GM19240 (cell line): ENCODE measurements around the gene STX11.
"Not testable (repeated sequence)": the region's sequence is repeated elsewhere in the genome, so short reads cannot be mapped to it uniquely, and the experiment has no call there.

ENCODE experiments used
- DNase-seq: peaks from one replicate; pipeline ENCODE4 v3.0.0; 2011; ENCODE audit warnings: low spot score; ENCODE audit not compliant: insufficient read length

Gene STX11

DNA sequence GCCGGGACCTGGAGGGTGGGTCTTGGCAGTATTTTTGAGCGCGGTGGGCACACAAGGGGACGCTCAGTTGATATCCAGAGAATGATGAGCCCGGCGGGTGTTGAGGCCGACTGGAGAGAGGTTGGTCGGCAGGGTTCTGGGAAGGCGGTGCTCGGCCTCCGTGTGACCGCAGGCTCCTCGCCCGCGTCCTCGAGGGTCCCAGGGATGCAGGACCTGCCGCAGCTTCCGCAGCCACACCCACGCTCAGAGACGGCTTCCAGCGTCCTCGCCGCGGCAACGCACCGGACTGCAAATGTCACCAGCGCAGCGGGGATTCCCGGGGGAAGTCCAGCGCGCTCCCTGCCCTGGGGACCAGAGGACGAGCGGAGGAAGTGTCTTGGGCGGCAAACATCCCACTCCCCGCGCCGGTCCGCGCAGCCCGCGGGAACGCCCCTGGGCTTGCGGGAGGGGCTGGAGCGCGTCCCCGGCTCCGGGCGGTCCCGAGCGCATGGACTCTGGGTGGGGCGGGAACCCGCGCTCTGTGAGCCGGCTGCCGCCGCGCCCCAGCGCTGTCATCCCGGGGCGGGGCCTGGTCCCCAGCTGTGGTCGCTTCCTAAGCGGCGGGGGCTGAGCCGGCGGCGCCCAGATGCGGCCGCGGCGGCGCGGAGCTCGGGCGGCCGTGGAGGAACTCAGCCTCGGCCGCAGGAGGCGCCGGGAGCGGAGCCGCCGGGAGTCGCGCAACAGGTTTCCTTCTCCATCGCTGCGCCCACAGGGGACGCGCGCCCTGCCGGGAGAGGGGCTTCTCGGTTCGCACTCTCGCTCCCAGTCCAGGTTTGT is at the start of gene STX11:
Gene STX11 (plus strand): TSS at position 624 of the 816 bp plus-strand sequence. CDS start 36,111 bp downstream, outside the sequence.
- DNase-seq = no peak

DNA sequence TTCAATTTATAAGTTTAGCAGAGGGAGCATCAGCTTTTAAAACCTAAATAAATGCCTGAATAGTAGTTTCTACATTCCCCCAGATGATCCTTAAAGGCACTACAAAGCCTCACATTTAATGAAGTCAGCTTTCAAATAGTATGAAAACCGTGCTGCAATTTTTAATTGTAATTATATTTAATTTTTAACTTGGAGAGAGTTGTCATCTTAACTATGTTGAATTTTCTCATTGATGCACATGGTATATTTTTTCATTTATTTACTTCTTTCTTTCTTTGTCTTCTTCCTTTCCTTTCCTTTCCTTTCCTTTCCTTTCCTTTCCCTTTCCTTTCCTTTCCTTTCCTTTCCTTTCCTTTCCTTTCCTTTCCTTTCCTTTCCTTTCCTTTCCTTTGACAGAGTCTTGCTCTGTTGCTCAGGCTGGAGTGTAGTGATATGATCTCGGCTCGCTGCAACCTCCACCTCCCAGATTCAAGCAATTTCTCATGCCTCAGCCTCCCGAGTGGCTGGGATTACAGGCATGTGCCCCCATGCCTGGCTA is 47.2 kb upstream of the STX11 start:
- DNase-seq = no peak

DNA sequence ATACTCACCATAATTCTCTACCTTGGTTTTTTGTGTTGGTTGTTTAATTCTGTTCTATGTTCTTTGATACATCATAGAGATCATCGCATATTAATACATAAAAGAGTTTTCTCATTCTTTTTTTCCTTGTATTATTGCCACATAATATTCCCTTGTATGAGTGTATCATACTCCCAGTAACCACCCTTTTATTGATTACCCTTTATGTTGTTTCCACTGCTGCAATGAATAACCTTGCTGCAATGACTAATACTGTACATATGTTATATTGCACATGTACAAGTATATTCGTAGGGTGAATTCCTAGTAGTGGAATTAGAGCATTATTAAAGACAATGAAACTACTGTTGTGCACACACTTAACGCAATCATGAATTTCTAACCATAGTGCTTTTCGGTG is 45.8 kb upstream of the STX11 start:
- DNase-seq = no peak

DNA sequence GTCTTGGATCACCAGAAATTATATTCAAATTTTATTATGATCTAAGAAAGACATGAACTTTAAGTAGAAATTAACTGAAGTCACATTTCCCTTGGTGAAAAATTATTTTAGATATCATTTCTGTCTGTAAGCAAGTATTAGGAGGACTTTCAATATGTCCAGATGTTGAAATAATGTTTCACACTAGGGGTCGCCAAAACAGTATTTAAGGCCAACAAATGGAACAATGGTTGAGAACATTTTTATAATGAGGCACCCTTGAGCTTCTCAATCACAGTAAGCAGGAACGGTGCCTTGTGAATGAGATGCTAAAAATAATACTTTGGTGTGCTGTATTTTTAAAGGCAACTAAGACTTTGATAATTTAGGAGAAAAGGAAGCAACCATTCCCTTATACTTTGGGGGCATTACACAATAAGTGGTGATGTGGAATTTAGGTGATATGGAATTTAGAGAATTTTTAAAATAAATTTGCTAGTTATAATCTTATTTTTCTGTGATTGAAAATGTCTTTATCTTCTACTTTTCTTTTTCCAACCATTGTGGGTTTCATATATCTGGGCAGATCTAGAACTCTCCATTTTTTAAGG is 45.3 kb upstream of the STX11 start:
- peak; percentile 31 for DNase-seq

DNA sequence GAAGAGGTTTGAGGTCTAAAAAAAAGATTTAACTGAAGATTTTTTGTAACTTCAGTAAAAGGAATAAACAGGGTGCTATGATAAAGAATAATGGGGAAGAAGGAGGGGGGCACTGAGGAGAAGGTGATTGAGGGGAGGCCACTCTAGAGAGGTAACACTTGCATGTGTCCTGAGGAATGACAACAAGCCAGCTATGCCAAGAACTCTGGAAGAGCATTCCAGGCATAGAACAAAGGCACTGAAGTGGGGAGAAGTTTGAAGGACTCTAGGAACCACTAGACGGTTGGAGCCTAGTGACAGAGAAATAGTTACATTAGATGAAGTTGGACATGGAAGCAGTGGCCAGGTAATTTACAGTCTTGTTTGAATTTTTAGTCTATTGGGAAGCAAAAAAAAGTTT is 44.1 kb upstream of the STX11 start:
- DNase-seq = no peak

DNA sequence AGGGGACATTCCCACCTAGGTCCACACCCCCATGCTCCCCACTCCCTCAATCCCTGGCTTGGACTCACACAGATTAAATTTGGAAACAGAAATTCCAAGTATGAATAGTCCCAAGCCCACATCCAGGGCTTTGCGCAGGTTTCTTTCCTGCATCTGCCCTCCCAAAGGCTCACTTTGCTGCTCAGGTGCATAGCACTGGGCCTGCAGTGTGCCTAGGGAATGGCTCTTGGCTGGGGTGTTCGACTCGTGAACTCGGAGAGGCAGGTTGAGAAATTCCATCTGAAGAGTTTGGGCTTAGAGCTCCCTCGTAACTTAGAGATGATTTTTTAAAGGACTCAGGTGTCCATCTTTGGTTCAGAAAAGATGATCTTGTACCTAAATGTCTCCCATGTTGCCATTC is 40.1 kb upstream of the STX11 start:
- no peak for DNase-seq

DNA sequence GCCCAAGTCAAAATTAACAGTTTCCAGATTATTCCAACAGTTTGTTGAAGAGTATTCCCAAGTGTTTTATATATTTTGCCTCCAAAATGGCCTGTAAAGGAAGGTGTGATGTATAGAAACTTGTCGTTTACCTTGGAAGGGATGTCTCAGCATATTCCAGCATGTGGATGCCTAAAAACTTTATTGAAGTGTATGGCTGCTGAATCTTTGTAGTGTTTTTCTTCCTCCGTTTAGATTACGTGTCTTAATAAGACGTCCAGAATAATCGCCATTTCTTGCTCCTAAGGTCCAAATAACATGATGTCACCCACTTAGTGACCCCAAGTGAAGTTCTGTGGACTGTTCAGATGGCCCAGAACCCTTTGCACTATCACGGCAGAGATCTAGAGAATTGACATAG is 37.0 kb upstream of the STX11 start:
- no peak for DNase-seq

DNA sequence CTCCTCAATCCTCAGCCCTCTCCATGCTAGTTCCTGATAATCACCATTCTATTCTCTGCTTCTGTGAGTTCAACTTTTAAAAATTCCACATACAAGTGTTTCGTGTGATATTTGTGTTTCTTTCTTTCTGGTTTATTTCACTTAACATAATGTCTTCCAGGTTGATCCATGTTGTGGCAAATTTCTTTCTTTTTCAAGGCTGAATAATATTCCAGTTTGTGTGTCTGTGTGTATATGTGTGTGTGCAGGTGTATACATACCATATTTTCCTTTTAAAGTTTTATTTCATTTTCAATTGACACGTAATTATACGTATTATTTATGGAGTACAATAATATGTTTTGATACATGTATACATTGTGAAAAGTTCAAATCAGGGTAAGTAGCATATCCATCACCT is 35.1 kb upstream of the STX11 start:
- no peak for DNase-seq

DNA sequence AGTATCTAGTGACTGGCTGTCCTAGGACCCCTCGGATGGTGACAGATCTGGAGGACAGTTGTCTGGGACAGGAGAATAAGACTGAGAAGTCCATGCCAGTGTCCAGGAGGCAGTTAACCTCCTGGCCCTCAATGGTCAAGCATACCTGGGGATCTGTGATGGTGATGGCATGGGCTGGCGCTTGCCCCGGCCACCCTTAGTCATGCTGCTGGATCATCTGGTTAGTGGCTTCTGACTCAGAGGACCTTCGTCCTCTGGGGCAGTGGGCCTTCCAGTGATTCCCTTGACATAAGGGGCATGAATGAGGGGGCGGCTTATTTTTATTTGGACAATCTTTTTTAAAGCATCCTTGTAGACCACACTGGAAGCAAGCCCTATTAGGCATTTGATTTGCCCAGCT is 30.9 kb upstream of the STX11 start:
- DNase-seq = no peak

DNA sequence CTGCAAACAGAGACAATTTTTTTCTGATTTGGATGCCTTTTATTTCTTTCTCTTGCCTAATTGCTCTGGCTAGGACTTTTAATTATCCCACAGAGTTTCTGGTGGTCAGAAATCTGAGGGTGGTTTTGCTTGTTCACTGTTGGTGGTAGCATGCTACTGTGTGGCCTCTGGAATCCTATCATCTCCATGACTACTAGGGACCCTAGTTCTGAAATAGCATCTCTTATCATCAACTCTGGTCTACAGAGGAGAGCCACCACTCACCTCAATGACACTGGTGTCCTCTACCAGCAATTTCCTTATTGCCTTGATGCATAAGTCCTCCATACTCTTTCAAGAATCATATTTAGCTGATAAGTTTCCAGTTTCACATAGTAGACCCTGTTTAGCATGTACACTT is 27.5 kb upstream of the STX11 start:
- no peak for DNase-seq

DNA sequence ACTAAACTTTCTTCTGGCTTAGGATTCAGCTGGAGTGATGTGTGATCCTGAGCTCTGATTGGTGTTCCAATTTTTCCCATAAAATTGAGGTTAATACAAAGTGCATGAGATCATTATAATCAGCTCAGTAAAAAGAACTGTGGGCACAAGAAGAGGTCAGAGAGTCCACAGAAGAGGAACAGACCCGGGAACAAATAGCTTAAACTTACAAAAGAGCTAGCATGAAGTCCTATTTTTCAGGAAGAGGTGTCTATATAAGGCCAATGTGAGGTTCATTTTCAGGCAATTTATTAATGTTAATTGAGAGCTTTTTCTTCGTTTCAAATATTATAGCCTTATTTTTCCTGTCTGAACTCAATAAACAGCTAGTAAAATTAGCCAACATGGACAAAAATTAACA is 26.9 kb upstream of the STX11 start:
- no peak for DNase-seq

DNA sequence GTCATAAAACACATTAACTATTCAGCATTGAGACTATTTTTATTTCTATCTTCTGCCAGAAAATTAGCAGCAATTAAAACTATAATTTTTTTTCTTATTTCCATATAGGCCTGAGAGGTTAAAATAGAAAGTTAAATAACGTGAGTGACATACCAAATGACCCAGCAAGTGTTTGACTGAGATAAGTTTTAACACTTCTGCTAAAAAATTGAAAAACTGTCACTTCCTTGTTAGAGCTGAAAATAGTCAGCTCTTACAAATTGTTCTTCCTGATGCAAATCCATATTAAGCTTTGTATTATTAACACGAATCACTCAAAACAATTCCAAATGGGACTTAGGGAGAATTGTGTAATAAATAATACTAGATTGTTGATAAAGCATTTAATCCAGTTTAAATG is 26.5 kb upstream of the STX11 start:
- DNase-seq = no peak

DNA sequence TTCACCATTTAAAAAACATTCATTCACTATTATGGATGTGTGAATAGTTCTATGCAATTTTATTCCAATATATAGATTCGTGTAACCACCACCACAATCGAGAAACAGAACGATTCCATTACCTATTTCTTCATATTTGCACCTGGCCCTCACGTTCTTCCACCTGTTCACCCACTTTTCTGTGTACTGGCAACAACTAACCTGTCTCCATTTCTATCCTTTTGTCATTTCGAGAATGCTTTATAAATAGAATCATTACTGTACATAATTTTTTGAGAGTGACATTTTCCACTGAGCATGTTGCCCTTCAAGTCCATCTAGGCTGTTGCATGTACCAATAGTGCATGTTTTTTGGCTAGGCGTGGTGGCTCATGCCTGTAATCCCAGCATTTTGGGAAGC is 23.2 kb upstream of the STX11 start:
- DNase-seq = no peak

DNA sequence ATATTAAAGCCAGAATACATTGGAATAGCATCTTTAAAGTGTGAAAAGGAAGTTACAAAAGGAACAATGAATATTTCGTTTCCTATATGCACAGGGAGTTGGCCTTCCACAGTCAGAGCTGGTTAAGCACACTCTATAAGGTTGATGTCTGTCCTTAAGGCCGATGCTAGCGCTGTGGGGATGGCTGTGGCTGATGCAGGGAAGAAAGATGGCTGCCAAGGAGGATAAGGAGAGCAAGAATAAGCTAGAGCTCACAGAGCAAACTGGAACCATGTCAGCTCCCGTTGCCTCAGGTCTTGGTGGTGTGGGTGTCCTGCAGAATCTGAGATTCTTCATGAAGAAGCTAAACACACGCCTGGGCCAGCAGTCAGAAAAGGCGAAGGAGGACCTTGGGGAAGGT is 20.8 kb upstream of the STX11 start:
- no peak for DNase-seq

DNA sequence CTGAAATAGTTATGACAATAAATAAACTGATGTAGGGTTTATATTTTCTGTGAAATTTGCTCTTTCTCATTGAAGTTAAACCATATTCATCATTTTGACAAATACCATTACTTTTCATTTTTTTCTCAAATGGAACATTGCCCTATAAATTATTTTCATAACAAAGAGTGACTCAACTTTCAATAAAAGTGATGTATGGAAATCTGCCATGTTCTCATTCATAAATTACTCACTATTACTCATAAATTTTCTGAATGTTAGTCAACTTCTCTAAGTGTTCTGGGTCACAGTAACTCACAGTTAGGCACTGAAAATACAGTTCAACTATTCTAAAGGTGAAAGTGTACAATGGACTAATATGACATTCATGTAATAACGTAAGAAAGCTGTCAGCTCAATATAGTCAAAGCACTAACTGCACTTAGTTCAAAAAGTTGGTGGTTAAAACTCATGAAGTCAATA is 19.0 kb upstream of the STX11 start:
- no peak for DNase-seq

DNA sequence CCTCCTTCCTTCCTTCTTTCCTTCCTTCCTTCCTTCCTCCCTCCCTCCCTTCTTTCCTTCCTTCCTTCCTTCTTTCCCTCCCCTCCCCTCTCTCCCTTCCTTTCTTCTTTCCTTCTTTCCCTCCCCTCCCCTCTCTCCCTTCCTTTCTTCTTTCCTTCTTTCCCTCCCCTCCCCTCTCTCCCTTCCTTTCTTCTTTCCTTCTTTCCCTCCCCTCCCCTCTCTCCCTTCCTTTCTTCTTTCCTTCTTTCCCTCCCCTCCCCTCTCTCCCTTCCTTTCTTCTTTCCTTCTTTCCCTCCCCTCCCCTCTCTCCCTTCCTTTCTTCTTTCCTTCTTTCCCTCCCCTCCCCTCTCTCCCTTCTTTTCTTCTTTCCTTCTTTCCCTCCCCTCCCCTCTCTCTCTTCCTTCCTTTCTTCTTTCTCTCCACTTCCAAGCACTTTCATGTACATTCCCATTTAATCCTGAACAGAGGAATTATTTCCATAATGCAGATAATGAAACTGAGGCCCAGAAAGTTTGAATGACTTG is 18.1 kb upstream of the STX11 start:
- not testable (repeated sequence) for DNase-seq

DNA sequence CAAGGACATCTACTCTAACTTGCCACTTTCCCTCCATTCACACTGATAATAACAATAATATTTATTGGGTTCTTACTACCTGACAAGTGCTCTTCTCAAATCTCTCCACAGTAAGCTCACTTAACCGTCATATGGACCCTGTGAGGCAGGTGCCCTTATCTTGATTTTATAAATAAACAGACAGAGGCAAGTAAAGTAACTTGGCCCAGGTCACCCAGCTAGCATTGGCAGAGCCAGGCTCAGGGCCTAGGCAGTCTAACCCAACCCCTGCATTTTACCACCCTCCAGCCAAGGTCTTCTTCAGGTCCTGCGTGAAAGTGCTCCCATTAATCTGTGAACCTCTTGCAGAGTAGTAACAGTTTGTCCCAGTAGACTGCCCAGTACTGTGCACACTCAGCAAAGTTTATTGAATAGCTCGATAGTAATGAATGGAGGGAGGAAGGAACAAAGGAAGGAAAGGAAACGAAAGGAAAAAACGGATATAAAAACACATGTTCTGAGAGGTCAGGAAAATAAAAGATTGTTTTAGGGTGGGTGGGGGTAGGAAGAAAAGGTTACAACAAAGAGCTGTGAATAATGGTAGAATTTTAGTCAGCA is 17.0 kb upstream of the STX11 start:
- DNase-seq = no peak

DNA sequence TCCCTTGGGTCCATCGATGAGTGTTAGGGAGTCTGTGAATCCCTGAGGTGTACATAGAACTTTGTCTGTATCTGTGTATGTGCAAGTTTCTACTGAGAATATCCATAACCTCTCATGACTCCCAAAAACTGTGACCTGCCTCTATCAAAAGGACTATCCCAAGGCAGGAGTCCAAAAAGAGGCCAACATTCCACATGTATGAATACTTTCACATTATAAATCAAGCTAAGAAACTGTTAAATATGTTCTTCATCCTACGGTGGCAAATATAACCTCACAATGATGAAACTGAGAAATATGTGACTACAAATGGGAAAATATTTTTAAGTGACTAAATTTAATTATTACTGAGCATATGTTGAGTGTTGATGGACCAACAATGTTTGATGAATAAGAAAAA is 16.1 kb upstream of the STX11 start:
- DNase-seq = no peak

DNA sequence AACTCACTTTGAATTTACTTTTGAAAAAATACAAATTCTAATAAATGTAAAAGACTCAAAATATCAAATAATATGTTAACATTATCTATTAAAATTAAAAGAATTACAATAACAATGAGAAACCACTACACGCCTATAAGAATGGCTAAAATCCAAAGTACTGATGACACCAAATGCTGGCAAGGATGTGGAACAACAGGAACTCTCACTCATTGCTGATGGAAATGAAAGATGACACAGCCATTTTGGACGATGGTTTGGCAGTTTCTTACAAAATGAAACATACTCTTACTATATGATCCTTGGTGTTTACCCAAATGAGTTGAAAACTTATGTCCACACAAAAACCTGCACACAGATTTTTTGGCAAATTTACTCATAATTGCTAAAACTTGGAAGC is 15.6 kb upstream of the STX11 start:
- DNase-seq = no peak

DNA sequence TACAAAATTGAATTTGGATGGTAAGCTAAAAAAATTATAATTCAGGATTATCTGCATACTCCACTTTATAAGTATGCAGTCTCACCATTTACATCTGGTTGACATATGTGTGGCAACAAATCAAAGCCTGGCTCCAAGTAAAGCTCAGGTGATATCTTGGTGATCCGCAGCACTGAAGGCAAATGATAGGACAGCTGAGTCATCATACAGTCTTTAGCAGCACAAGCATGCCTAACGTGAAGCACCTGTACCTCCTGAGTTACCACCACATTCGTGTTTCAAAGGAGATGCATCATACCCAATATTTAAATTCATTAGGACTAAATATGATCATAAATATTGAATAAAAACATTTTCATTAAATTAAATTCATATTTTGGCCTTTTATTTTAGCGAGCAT is 11.8 kb upstream of the STX11 start:
- no peak for DNase-seq

DNA sequence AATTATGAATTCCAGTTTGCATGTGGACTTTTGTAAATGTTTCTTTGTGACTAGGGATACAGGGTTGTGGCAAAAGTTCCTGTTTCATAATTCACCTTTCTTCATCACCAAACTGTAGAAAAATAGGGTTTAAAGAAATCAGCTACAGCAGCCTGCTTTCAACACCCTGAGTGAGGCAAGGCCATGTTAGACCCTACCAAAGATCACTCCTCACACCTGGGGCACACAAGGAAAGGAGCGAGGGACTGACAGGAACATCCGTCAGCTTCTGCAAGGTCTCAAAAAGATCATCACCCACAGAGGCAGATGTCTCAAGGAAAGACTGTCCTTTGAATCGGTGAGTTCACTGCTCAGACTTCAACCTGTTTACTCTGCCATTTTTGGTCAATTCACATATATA is 10.5 kb upstream of the STX11 start:
- DNase-seq = no peak

DNA sequence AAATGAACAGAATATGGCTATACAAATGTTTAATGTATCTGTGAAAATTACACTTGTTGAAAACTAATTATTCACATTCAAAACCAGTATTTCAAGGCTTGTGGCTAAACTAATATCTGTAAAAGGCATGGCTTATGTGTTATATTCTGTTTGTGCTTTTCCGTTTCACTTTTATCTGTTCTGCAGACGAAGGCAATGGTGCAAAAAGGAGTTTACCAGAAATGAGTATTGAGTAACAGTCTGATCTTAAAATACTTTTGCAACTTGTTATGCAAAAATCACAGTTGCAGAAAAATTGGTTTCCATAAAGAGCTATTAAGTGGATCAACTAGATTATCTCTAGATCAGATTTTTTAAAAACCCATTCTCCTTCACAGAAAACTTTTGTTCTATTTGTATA is 9.4 kb upstream of the STX11 start:
- no peak for DNase-seq
